ENCODE measurements around the gene LRRFIP1. TPM values are rescaled to one million over a fixed set of nuclear protein-coding genes. Genes with fewer than 3 reads are reported as not detected.

The LRRFIP1 gene
- polyA plus RNA-seq, 1 of the 3 experiments (the other 2 are of a cell fraction), result 47.3 TPM

DNA sequence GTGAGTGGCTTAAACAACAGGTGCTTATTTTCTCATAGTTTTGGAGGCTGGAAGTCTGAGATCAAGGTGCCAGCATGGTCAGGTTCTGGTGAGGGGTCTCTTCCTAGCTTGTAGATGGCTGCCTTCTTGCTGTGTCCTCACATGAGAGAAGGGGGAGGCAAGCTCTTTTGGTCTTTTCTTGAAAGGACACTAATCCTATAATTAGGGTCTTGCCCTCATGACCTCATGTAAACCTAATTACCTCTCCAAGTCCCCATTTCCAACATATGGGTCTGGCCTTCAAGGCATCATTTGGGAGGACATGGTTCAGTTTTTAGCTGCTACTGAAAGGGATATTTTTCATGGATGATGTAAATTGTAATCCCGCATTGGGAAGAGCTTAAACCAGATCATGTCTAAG is 189.1 kb downstream of the LRRFIP1 start:
- no peak overlapping the region for H3K4me2 ChIP-seq
- H3K36me3 ChIP-seq (replicated peaks in 1 of 2; ENCODE audit: control insufficient read depth in 1 of 2, insufficient read depth in 2 of 2, low read length in 1 of 2), result no peaks in the 10 kb centered on the region
- no peak for DNase-seq
- ChIA-PET CTCF (interaction anchor here (1.1 kb wide), 1 partner anchor 42 kb away, joined by 3 read pairs; no protein-coding TSS in a partner anchor), POLR2A (no interaction called here)
- H3K27ac ChIP-seq (ENCODE audit: low read depth in 2 of 2, low read length in 1 of 2), result no peak overlapping the region
- H3K9ac ChIP-seq, result no peak overlapping the region
- TF ChIP-seq FOSL2 (IDR thresholded peaks at IDR 0.05; ENCODE audit: borderline replicate concordance, low read depth) (no peak), CHD2 (IDR thresholded peaks at IDR 0.05; ENCODE audit: low read length, partially characterized antibody) (no peak), NFIC (IDR thresholded peaks at IDR 0.05; ENCODE audit: borderline replicate concordance) (no peak), MEF2A (IDR thresholded peaks at IDR 0.05; ENCODE audit: borderline replicate concordance, low read depth) (no peak), RXRA (IDR thresholded peaks at IDR 0.05; ENCODE audit: borderline replicate concordance, low read depth) (no peak), TEAD4 (IDR thresholded peaks at IDR 0.05; ENCODE audit: borderline replicate concordance, insufficient read depth) (no peak), GATA2 (CRISPR knock-in tag; IDR thresholded peaks at IDR 0.05) (no peak), FOXJ3 (CRISPR knock-in tag; IDR thresholded peaks at IDR 0.05) (no peak), SIN3A (IDR thresholded peaks at IDR 0.05; ENCODE audit: borderline replicate concordance, low read depth, low read length) (no peak), JUND (IDR thresholded peaks at IDR 0.05) (no peak), GABPA (IDR thresholded peaks at IDR 0.05; ENCODE audit: low read depth) (no peak)
- TF ChIP-seq, protein P1, sequence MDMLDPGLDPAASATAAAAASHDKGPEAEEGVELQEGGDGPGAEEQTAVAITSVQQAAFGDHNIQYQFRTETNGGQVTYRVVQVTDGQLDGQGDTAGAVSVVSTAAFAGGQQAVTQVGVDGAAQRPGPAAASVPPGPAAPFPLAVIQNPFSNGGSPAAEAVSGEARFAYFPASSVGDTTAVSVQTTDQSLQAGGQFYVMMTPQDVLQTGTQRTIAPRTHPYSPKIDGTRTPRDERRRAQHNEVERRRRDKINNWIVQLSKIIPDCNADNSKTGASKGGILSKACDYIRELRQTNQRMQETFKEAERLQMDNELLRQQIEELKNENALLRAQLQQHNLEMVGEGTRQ (IDR thresholded peaks at IDR 0.05; ENCODE audit: borderline replicate concordance, low read depth, low read length), result no peak
- TF ChIP-seq, protein P2, sequence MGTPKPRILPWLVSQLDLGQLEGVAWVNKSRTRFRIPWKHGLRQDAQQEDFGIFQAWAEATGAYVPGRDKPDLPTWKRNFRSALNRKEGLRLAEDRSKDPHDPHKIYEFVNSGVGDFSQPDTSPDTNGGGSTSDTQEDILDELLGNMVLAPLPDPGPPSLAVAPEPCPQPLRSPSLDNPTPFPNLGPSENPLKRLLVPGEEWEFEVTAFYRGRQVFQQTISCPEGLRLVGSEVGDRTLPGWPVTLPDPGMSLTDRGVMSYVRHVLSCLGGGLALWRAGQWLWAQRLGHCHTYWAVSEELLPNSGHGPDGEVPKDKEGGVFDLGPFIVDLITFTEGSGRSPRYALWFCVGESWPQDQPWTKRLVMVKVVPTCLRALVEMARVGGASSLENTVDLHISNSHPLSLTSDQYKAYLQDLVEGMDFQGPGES (IDR thresholded peaks at IDR 0.05; ENCODE audit: low read depth, low read length), result no peak
- H3K9me2 ChIP-seq, result no peaks in the 10 kb centered on the region
- no peaks in the 10 kb centered on the region for H4K20me1 ChIP-seq (ENCODE audit: insufficient read depth)
- 92% methylated on average over 1 of the region's 1 CpG for WGBS (ENCODE audit: low lambda C conversion rate)
- H3K79me2 ChIP-seq (ENCODE audit: insufficient read depth), result no peaks in the 10 kb centered on the region
- H2AFZ ChIP-seq (ENCODE audit: low read depth), result no peak overlapping the region
- peaks cover 10 to 15% of the 10 kb centered on the region in 2 experiments; a peak in 2 of 4 replicates for H3K4me1 ChIP-seq (ENCODE audit: control insufficient read depth in 1 of 2, insufficient read depth in 2 of 2, low read depth in 1 of 2, low read length in 1 of 2)
- H3K9me3 ChIP-seq, result no peaks in the 10 kb centered on the region
- H3K27me3 ChIP-seq (ENCODE audit: insufficient read depth), result no peaks in the 10 kb centered on the region
- H3K4me3 ChIP-seq (ENCODE audit: low read depth in 2 of 2, low read length in 1 of 2), result no peak overlapping the region
- H3F3A ChIP-seq (replicated peaks; ENCODE audit: insufficient read depth), result peaks cover 17% of the 10 kb centered on the region

DNA sequence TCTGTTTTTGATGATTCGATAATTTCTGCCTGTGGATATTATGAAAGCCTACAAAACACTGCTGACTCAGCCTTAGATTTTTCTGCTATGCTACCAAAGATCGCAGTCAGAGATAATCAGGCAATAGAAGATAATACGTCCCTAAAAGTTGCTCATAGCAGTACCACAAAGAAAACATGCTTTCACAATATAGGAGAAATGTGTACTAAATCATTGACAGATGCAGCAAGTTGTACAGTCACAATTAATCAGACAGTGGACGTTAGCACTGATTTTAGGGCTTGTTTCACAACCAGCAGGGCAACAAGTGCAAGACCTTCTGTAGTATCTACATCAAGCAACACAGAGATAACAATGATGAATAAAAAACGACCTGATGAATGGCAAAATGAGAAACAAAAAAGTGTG is 190.7 kb downstream of the LRRFIP1 start:
- peak overlapping the region in 1 of 2 experiments; percentile 12; a peak in 1 of 4 replicates for H3K4me3 ChIP-seq (ENCODE audit: low read depth in 2 of 2, low read length in 1 of 2)
- H2AFZ ChIP-seq (ENCODE audit: low read depth), result peak overlapping the region; percentile 5; the same call in 1 of the 2 replicates
- no peaks in the 10 kb centered on the region for H3K27me3 ChIP-seq (ENCODE audit: insufficient read depth)
- no peak for TF ChIP-seq SMC3 (IDR thresholded peaks at IDR 0.05; ENCODE audit: low read depth, low read length)
- TF ChIP-seq MEF2A (IDR thresholded peaks at IDR 0.05; ENCODE audit: borderline replicate concordance, low read depth), result no peak
- TF ChIP-seq SIN3A (IDR thresholded peaks at IDR 0.05; ENCODE audit: borderline replicate concordance, low read depth, low read length), result 0 out of 2 replicates have a peak, but pooled peaks have one; percentile 35
- TF ChIP-seq MXI1 (IDR thresholded peaks at IDR 0.05; ENCODE audit: low read depth, low read length), result no peak
- peak; percentile 80 for TF ChIP-seq GATA2 (CRISPR knock-in tag; IDR thresholded peaks at IDR 0.05)
- no peak for TF ChIP-seq NRF1 (IDR thresholded peaks at IDR 0.05; ENCODE audit: low read depth, low read length)
- TF ChIP-seq TEAD4 (IDR thresholded peaks at IDR 0.05; ENCODE audit: borderline replicate concordance, insufficient read depth), result peak; percentile 64; the same call in 1 of the 2 replicates
- peak; percentile 21 to 72; a peak in 2 of 4 replicates for TF ChIP-seq EP300 (IDR thresholded peaks at IDR 0.05; ENCODE audit: borderline replicate concordance in 1 of 2, low read depth in 1 of 2, low read length in 1 of 2)
- TF ChIP-seq POLR2AphosphoS5 (IDR thresholded peaks at IDR 0.05; ENCODE audit: low read depth, low read length), result peak; percentile 14; the same call in 1 of the 2 replicates
- peak; percentile 20 for TF ChIP-seq CHD2 (IDR thresholded peaks at IDR 0.05; ENCODE audit: low read length, partially characterized antibody)
- peak; percentile 89 for TF ChIP-seq TCF12 (IDR thresholded peaks at IDR 0.05)
- TF ChIP-seq, protein P3, sequence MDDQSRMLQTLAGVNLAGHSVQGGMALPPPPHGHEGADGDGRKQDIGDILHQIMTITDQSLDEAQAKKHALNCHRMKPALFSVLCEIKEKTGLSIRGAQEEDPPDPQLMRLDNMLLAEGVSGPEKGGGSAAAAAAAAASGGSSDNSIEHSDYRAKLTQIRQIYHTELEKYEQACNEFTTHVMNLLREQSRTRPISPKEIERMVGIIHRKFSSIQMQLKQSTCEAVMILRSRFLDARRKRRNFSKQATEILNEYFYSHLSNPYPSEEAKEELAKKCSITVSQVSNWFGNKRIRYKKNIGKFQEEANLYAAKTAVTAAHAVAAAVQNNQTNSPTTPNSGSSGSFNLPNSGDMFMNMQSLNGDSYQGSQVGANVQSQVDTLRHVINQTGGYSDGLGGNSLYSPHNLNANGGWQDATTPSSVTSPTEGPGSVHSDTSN (IDR thresholded peaks at IDR 0.05), result peak; percentile 75
- TF ChIP-seq NFIC (IDR thresholded peaks at IDR 0.05; ENCODE audit: borderline replicate concordance), result no peak; the same call in 1 of the 2 replicates
- TF ChIP-seq EZH2phosphoT487 (IDR thresholded peaks at IDR 0.05; ENCODE audit: borderline replicate concordance, low read depth), result no peak
- TF ChIP-seq FOXM1 (IDR thresholded peaks at IDR 0.05; ENCODE audit: low read depth), result no peak; the same call in 1 of the 2 replicates
- peak; percentile 67; the same call in 1 of the 2 replicates for TF ChIP-seq FOSL2 (IDR thresholded peaks at IDR 0.05; ENCODE audit: borderline replicate concordance, low read depth)
- TF ChIP-seq, protein P4, sequence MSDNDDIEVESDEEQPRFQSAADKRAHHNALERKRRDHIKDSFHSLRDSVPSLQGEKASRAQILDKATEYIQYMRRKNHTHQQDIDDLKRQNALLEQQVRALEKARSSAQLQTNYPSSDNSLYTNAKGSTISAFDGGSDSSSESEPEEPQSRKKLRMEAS (IDR thresholded peaks at IDR 0.05; ENCODE audit: low read depth), result peak; percentile 23; the same call in 1 of the 2 replicates
- TF ChIP-seq JUND (IDR thresholded peaks at IDR 0.05), result peak; percentile 73
- H3K9ac ChIP-seq, result no peak overlapping the region
- peak overlapping the region; percentile 18 to 53; a peak in 2 of 4 replicates for H3K27ac ChIP-seq (ENCODE audit: low read depth in 2 of 2, low read length in 1 of 2)
- DNase-seq, result no peak
- H3K4me2 ChIP-seq, result peak overlapping the region; percentile 65; the same call in 1 of the 2 replicates
- no peaks in the 10 kb centered on the region for H3K36me3 ChIP-seq (replicated peaks in 1 of 2; ENCODE audit: control insufficient read depth in 1 of 2, insufficient read depth in 2 of 2, low read length in 1 of 2)
- H3F3A ChIP-seq (replicated peaks; ENCODE audit: insufficient read depth), result peaks cover 17% of the 10 kb centered on the region
- H3K79me2 ChIP-seq (ENCODE audit: insufficient read depth), result no peaks in the 10 kb centered on the region
- H4K20me1 ChIP-seq (ENCODE audit: insufficient read depth), result no peaks in the 10 kb centered on the region
- WGBS (ENCODE audit: low lambda C conversion rate), result 5% methylated on average over 5 of the region's 5 CpGs
- POLR2A ChIA-PET, result no interaction called here
- peaks cover 10 to 15% of the 10 kb centered on the region in 2 experiments; a peak in 2 of 4 replicates for H3K4me1 ChIP-seq (ENCODE audit: control insufficient read depth in 1 of 2, insufficient read depth in 2 of 2, low read depth in 1 of 2, low read length in 1 of 2)
- H3K9me3 ChIP-seq, result no peaks in the 10 kb centered on the region
- CTCF ChIA-PET, result interaction anchor here (1.0 to 1.8 kb wide), 4 partner anchors 10 to 263 kb away, joined by 3 to 4 read pairs (median 4); no protein-coding TSS in a partner anchor
- 0 out of 2 replicates have a peak, but pooled peaks cover 5% of the 10 kb centered on the region for H3K9me2 ChIP-seq

Measured in SK-N-SH (cell line).